ENCODE measurements around the gene KRTCAP3. TPM values are rescaled to one million over a fixed set of nuclear protein-coding genes. Genes with fewer than 3 reads are reported as not detected.
A peak's percentile ranks its signal among the peaks of the same experiment; 100 is the strongest.

KRTCAP3 gene
- total and polyA plus RNA-seq, 4 experiments from 2014 or later: 1.8 to 23.9 (median 16.5) TPM

- peaks cover 6% of the 10 kb centered on the region for H3K27me3 ChIP-seq (ENCODE audit: insufficient read depth, low read length)
- H3K4me1 ChIP-seq (ENCODE audit: insufficient read depth, low read length): peaks cover 18% of the 10 kb centered on the region
- Mint-ChIP-seq H3K4me1 (peaks cover 11 to 20% (median 13%) of the 10 kb centered on the region in 4 donors), H3K9me3 (no peaks in the 10 kb centered on the region), H3K27ac (peak within 1 kb of the TSS; percentile 71 to 100 (median 99)), H3K4me3 (peak within 1 kb of the TSS; percentile 59 to 93 (median 84)), H3K36me3 (peaks cover 0 to 4% of the 10 kb centered on the region in 2 donors), H3K27me3 (peaks cover 4% of the 10 kb centered on the region in 2 donors)
- H3K9me3 ChIP-seq (ENCODE audit: control insufficient read depth in 1 of 2, low read length in 2 of 2): no peaks in the 10 kb centered on the region
- no peaks in the 10 kb centered on the region for H3K36me3 ChIP-seq (ENCODE audit: insufficient read depth, low read length)
- H3K4me3 ChIP-seq (ENCODE audit: low read length in 2 of 2): peak within 1 kb of the TSS; percentile 52 to 92
- ChIA-PET POLR2A (ENCODE audit: partially characterized antibody) (interaction anchor here (0.9 to 2.1 kb wide), 4 partner anchors 61 to 174 kb away, joined by 3 to 10 read pairs (median 8); partner anchors contain the start of genes EIF2B4, NRBP1, PPM1G and SLC4A1AP), CTCF (ENCODE audit: partially characterized antibody) (no interaction called here)
- intact Hi-C loops (cut with micrococcal nuclease): loop anchor here (1.0 to 2.0 kb wide), 7 partner anchors 61 to 166 kb away; partner anchors contain the start of genes EIF2B4, GTF3C2, MPV17 and NRBP1
- H3K27ac ChIP-seq (ENCODE audit: low read depth, low read length): peak within 1 kb of the TSS; percentile 81
- DNase-seq: peak; percentile 96 to 100 (median 100)
These were observed 47.6 kb downstream of the KRTCAP3 start, which contains the start of gene IFT172 for GRCh38 chr2:27489498-27490397. TSS of gene IFT172 (minus strand) at chr2:27489743. CDS start at chr2:27489653, 90 bp downstream.

DNA sequence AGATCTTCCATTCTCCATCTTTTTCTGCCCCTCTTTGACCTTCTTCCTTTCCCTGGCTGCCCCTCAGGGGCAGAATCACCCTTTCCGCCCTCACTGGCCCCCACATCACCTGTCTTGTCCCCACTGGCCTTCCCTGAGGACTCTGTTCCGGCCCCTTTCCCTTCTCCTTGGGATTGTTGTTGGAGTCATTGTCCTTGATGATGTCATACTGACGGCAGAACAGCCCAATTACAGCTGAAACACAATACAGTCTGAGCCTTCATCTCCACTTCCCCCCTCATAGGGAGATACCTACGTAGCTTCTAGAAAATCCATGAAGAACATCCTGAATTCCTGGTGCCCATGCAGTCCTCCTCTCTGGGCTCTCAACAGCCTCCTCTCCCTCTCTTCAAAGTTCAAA is 50.4 kb downstream of the KRTCAP3 start:
- Mint-ChIP-seq H3K4me1 (peaks cover 12 to 29% (median 22%) of the 10 kb centered on the region in 4 donors), H3K36me3 (no peaks in the 10 kb centered on the region), H3K27ac (peak overlapping the region in 4 of 7 donors; percentile 5 to 86 (median 78)), H3K9me3 (no peaks in the 10 kb centered on the region), H3K27me3 (peaks cover 24 to 26% of the 10 kb centered on the region in 2 donors), H3K4me3 (peak overlapping the region in 1 of 8 donors; percentile 23)
- DNase-seq: no peak
- ChIA-PET POLR2A (ENCODE audit: partially characterized antibody) (no interaction called here), CTCF (ENCODE audit: partially characterized antibody) (no interaction called here)
- no peaks in the 10 kb centered on the region for H3K9me3 ChIP-seq (ENCODE audit: control insufficient read depth in 1 of 2, low read length in 2 of 2)
- no peaks in the 10 kb centered on the region for H3K36me3 ChIP-seq (ENCODE audit: insufficient read depth, low read length)
- H3K4me3 ChIP-seq (ENCODE audit: low read length in 2 of 2): no peak overlapping the region
- H3K27me3 ChIP-seq (ENCODE audit: insufficient read depth, low read length): peaks cover 31% of the 10 kb centered on the region
- intact Hi-C loops (cut with micrococcal nuclease): no loop called here
- peaks cover 25% of the 10 kb centered on the region for H3K4me1 ChIP-seq (ENCODE audit: insufficient read depth, low read length)
- no peak overlapping the region for H3K27ac ChIP-seq (ENCODE audit: low read depth, low read length)

GRCh38 chr2:27493948-27494283 is 51.7 kb downstream of the KRTCAP3 start:
- CTCF ChIA-PET (ENCODE audit: partially characterized antibody): interaction anchor here (0.9 kb wide), 1 partner anchor 191 kb away, joined by 3 read pairs; no protein-coding TSS in a partner anchor
- Histone ChIP-seq H3K36me3 (ENCODE audit: insufficient read depth, low read length) (no peaks in the 10 kb centered on the region), H3K27ac (ENCODE audit: low read depth, low read length) (no peak overlapping the region), H3K4me1 (ENCODE audit: insufficient read depth, low read length) (peaks cover 22% of the 10 kb centered on the region), H3K9me3 (ENCODE audit: control insufficient read depth in 1 of 2, low read length in 2 of 2) (no peaks in the 10 kb centered on the region), H3K27me3 (ENCODE audit: insufficient read depth, low read length) (peaks cover 31% of the 10 kb centered on the region), H3K4me3 (ENCODE audit: low read length in 2 of 2) (no peak overlapping the region)
- DNase-seq: no peak
- POLR2A ChIA-PET (ENCODE audit: partially characterized antibody): no interaction called here
- Mint-ChIP-seq H3K36me3 (no peaks in the 10 kb centered on the region), H3K27ac (peak overlapping the region in 2 of 7 donors; percentile 32 to 44), H3K27me3 (peaks cover 31 to 33% of the 10 kb centered on the region in 2 donors), H3K4me3 (peak overlapping the region; percentile 25 to 64 (median 54)), H3K4me1 (peaks cover 9 to 29% (median 21%) of the 10 kb centered on the region in 4 donors), H3K9me3 (no peaks in the 10 kb centered on the region)
- intact Hi-C loops (cut with micrococcal nuclease): no loop called here

Other genes starting within 250 kb of the KRTCAP3 start
- 100 to 1,000 TPM; 103 to 109 TPM for gene ATRAID, start 230.3 kb upstream of the KRTCAP3 start, total RNA-seq
- gene ATRAID, start 230.3 kb upstream of the KRTCAP3 start, polyA plus RNA-seq: 100 to 1,000 TPM; 279 to 443 TPM
- gene SLC5A6, start 230.1 kb upstream of the KRTCAP3 start, total RNA-seq: 10 to 100 TPM; 21.9 to 25.1 TPM
- 10 to 100 TPM; 18.9 to 21.7 TPM for gene SLC5A6, start 230.1 kb upstream of the KRTCAP3 start, polyA plus RNA-seq
- gene CAD, start 225.0 kb upstream of the KRTCAP3 start, total RNA-seq: 10 to 100 TPM; 47.6 to 49.3 TPM
- 10 to 100 TPM; 11.3 to 24.1 TPM for gene CAD, start 225.0 kb upstream of the KRTCAP3 start, polyA plus RNA-seq
- gene SLC30A3, start 179.3 kb upstream of the KRTCAP3 start, total RNA-seq: not detected
- gene SLC30A3, start 179.3 kb upstream of the KRTCAP3 start, polyA plus RNA-seq: not detected
- not detected for gene DNAJC5G, start 166.9 kb upstream of the KRTCAP3 start, total RNA-seq
- gene DNAJC5G, start 166.9 kb upstream of the KRTCAP3 start, polyA plus RNA-seq: not detected
- under 1 TPM in 1 of 2 experiments, not detected in 1; 0.17 TPM for gene TRIM54, start 160.0 kb upstream of the KRTCAP3 start, total RNA-seq
- not detected for gene TRIM54, start 160.0 kb upstream of the KRTCAP3 start, polyA plus RNA-seq
- gene UCN, start 133.9 kb upstream of the KRTCAP3 start, total RNA-seq: 1 to 10 TPM; 5.1 to 5.4 TPM
- gene UCN, start 133.9 kb upstream of the KRTCAP3 start, polyA plus RNA-seq: under 1 TPM in 1 of 2 donors, not detected in 1; 0.84 TPM
- 10 to 100 TPM; 89.3 to 93.3 TPM for gene MPV17, start 119.3 kb upstream of the KRTCAP3 start, total RNA-seq
- 100 to 1,000 TPM; 125 to 162 TPM for gene MPV17, start 119.3 kb upstream of the KRTCAP3 start, polyA plus RNA-seq
- gene GTF3C2, start 85.6 kb upstream of the KRTCAP3 start, total RNA-seq: 10 to 100 TPM; 82.9 to 90.8 TPM
- 10 to 100 TPM; 37.7 to 51.8 TPM for gene GTF3C2, start 85.6 kb upstream of the KRTCAP3 start, polyA plus RNA-seq
- 10 to 100 TPM; 48.4 to 56.0 TPM for gene EIF2B4, start 72.0 kb upstream of the KRTCAP3 start, total RNA-seq
- gene EIF2B4, start 72.0 kb upstream of the KRTCAP3 start, polyA plus RNA-seq: 10 to 100 TPM; 33.4 to 35.1 TPM
- gene SNX17, start 71.8 kb upstream of the KRTCAP3 start, total RNA-seq: 100 to 1,000 TPM; 122 to 130 TPM
- 100 to 1,000 TPM; 178 to 304 TPM for gene SNX17, start 71.8 kb upstream of the KRTCAP3 start, polyA plus RNA-seq
- 10 to 100 TPM; 17.6 to 20.1 TPM for gene ZNF513, start 61.6 kb upstream of the KRTCAP3 start, total RNA-seq
- 1 to 10 TPM; 3.7 to 6.3 TPM for gene ZNF513, start 61.6 kb upstream of the KRTCAP3 start, polyA plus RNA-seq
- 10 to 100 TPM; 53.8 to 56.1 TPM for gene PPM1G, start 32.8 kb upstream of the KRTCAP3 start, total RNA-seq
- gene PPM1G, start 32.8 kb upstream of the KRTCAP3 start, polyA plus RNA-seq: 10 to 100 TPM; 76.7 to 99.4 TPM
- 100 to 1,000 TPM; 115 to 119 TPM for gene NRBP1, start 13.8 kb upstream of the KRTCAP3 start, total RNA-seq
- gene NRBP1, start 13.8 kb upstream of the KRTCAP3 start, polyA plus RNA-seq: 100 to 1,000 TPM; 118 to 125 TPM
- 10 to 100 TPM; 23.6 to 24.4 TPM for gene IFT172, start 47.4 kb downstream of the KRTCAP3 start, total RNA-seq
- gene IFT172, start 47.4 kb downstream of the KRTCAP3 start, polyA plus RNA-seq: 1 to 10 TPM; 2.1 to 5.2 TPM
- gene FNDC4, start 52.8 kb downstream of the KRTCAP3 start, total RNA-seq: not detected
- under 1 TPM in 1 of 2 donors, not detected in 1; 0.11 TPM for gene FNDC4, start 52.8 kb downstream of the KRTCAP3 start, polyA plus RNA-seq
- gene GCKR, start 54.5 kb downstream of the KRTCAP3 start, total RNA-seq: not detected
- not detected for gene GCKR, start 54.5 kb downstream of the KRTCAP3 start, polyA plus RNA-seq
- gene ZNF512, start 140.7 kb downstream of the KRTCAP3 start, total RNA-seq: 10 to 100 TPM; 51.9 to 66.2 TPM
- gene ZNF512, start 140.7 kb downstream of the KRTCAP3 start, polyA plus RNA-seq: 10 to 100 TPM; 36.8 to 38.5 TPM
- gene CCDC121, start 186.6 kb downstream of the KRTCAP3 start, total RNA-seq: 1 to 10 TPM; 1.3 to 2.2 TPM
- 1 to 10 TPM in 1 of 2 donors, under 1 TPM in 1; 0.79 to 1.2 TPM for gene CCDC121, start 186.6 kb downstream of the KRTCAP3 start, polyA plus RNA-seq
- 10 to 100 TPM; 28.9 to 32.8 TPM for gene GPN1, start 186.7 kb downstream of the KRTCAP3 start, total RNA-seq
- 10 to 100 TPM; 65.9 to 99.5 TPM for gene GPN1, start 186.7 kb downstream of the KRTCAP3 start, polyA plus RNA-seq
- gene SUPT7L, start 221.2 kb downstream of the KRTCAP3 start, total RNA-seq: 10 to 100 TPM; 45.4 to 48.5 TPM
- gene SUPT7L, start 221.2 kb downstream of the KRTCAP3 start, polyA plus RNA-seq: 10 to 100 TPM; 21.4 to 22.7 TPM
- 10 to 100 TPM; 24.4 to 26.6 TPM for gene SLC4A1AP, start 221.5 kb downstream of the KRTCAP3 start, total RNA-seq
- 10 to 100 TPM; 26.4 to 32.1 TPM for gene SLC4A1AP, start 221.5 kb downstream of the KRTCAP3 start, polyA plus RNA-seq